RPMI7951 (cell line): ENCODE data around the gene FGF12. TPM values are rescaled to one million over a fixed set of nuclear protein-coding genes. Genes with fewer than 3 reads are reported as not detected.

ENCODE experiments used
- DNase-seq: peaks from one replicate; pipeline ENCODE4 v3.0.0-alpha.2; 2012; ENCODE audit warnings: low read depth
- total RNA-seq: library from RNA; depleted of rRNA; stranded (reverse); fragments of >200 nt; shearing (Covaris generic); gene quantifications from 2 replicates; pipeline ENCODE4 v1.2.3, GENCODE V29; 2014; rRNA removed

FGF12 gene
- total RNA-seq, 1 experiment from 2014 or later = 0.12 TPM

- DNase-seq = no peak
These were observed 605.4 kb downstream of the FGF12 start for GRCh38 chr3:192121923-192122322.

GRCh38 chr3:192108820-192109219 is 618.5 kb downstream of the FGF12 start:
- no peak for DNase-seq

GRCh38 chr3:192106543-192106942 is 620.8 kb downstream of the FGF12 start:
- DNase-seq = no peak

- no peak for DNase-seq
These were observed 634.8 kb downstream of the FGF12 start for GRCh38 chr3:192092388-192093005.

- DNase-seq = peak; percentile 39
These were observed 635.5 kb downstream of the FGF12 start for GRCh38 chr3:192091831-192092230.

GRCh38 chr3:192090586-192090985 is 636.8 kb downstream of the FGF12 start:
- no peak for DNase-seq

Other genes starting within 250 kb of the FGF12 start
- gene MB21D2, start 190.3 kb upstream of the FGF12 start, total RNA-seq = 8.8 and 8.9 TPM in 2 replicates